Left ventricle myocardium inferior (tissue), 1 donor: ENCODE results near the gene NRXN3. TPM values are rescaled to one million over a fixed set of nuclear protein-coding genes. Genes with fewer than 3 reads are reported as not detected.

ENCODE experiments used
- DNase-seq: peaks from one replicate; pipeline ENCODE4 v3.0.0-alpha.2; 2020
- H3K27ac ChIP-seq: fragments of 200-600 bp; replicated peaks from 2 replicates; pipeline ENCODE4 v1.8.0; 2021
- H3K27me3 ChIP-seq: fragments of 200-600 bp; 2 replicates; pipeline ENCODE4 v1.8.0; 2021; ENCODE audit warnings: low read depth
- H3K36me3 ChIP-seq: fragments of 200-600 bp; 2 replicates; pipeline ENCODE4 v1.8.0; 2021
- H3K4me1 ChIP-seq: fragments of 200-600 bp; 2 replicates; pipeline ENCODE4 v1.8.0; 2021
- H3K4me3 ChIP-seq: fragments of 200-600 bp; 2 replicates; pipeline ENCODE4 v1.8.0; 2021; ENCODE audit warnings: mild to moderate bottlenecking, moderate library complexity
- H3K9me3 ChIP-seq: fragments of 200-600 bp; replicated peaks from 2 replicates; pipeline ENCODE4 v1.8.0; 2021
- intact Hi-C: fragments of 100-400 bp; cut with micrococcal nuclease; formaldehyde crosslinking; loops from one replicate; pipeline ENCODE4 v1.11.0; 2022
- total RNA-seq: library from RNA; stranded (reverse); fragmentation: NEBNext Ultra II Directional; extraction: Animal tissue kit (Norgen Biotek cat#: 25700); gene quantifications from one replicate; pipeline ENCODE4 v1.2.1, GENCODE V29; 2021
- TF ChIP-seq, protein P1 (sequence below): fragments of 200-600 bp; IDR thresholded peaks from 2 replicates; pipeline ENCODE4 v1.8.0; 2021; ENCODE audit warnings: antibody characterized with exemption, mild to moderate bottlenecking, borderline replicate concordance
- donor health status: DM: no; HTN: yes; CAD: no; lungs with severe emphysema.

NRXN3 gene
- total RNA-seq, 1 donor from 2014 or later, result 1.2 TPM

DNA sequence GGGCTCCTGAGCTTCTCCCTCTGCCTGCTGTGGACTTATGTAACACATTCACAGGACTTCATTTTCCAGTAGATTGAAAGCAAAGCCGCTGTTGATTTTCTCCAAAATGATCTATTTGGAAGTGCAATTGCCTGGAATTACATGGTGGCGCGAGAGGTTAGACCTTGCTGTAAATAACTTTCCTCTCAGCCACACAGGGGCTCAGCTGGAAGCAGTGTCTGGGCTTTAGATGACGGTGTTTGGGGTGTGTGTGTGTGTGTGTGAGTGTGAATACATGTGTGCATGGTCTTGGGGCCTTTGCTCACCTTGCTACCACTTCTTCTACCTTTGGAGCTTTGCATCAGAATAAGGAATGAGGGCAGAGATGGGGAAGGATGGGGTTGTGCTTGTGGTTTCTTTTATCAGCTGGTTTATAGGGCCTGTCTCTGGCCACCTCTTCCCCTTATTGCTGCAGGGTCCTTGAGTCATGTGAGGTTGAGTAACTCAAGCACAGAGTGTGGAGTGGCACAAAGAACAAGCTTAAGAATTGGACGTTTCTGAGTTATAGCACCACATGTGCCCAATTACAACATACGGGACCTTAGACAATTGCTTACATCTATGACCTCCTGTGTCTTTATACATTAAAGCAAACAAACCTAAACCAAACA is 280.6 kb downstream of the NRXN3 start:
- intact Hi-C loops, result no loop called here
- no peak for DNase-seq
- Histone ChIP-seq H3K4me3 (no peak overlapping the region), H3K36me3 (no peaks in the 10 kb centered on the region), H3K9me3 (no peaks in the 10 kb centered on the region), H3K27me3 (no peaks in the 10 kb centered on the region), H3K4me1 (no peaks in the 10 kb centered on the region), H3K27ac (no peak overlapping the region)
- TF ChIP-seq, protein P1, sequence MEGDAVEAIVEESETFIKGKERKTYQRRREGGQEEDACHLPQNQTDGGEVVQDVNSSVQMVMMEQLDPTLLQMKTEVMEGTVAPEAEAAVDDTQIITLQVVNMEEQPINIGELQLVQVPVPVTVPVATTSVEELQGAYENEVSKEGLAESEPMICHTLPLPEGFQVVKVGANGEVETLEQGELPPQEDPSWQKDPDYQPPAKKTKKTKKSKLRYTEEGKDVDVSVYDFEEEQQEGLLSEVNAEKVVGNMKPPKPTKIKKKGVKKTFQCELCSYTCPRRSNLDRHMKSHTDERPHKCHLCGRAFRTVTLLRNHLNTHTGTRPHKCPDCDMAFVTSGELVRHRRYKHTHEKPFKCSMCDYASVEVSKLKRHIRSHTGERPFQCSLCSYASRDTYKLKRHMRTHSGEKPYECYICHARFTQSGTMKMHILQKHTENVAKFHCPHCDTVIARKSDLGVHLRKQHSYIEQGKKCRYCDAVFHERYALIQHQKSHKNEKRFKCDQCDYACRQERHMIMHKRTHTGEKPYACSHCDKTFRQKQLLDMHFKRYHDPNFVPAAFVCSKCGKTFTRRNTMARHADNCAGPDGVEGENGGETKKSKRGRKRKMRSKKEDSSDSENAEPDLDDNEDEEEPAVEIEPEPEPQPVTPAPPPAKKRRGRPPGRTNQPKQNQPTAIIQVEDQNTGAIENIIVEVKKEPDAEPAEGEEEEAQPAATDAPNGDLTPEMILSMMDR, result no peak

DNA sequence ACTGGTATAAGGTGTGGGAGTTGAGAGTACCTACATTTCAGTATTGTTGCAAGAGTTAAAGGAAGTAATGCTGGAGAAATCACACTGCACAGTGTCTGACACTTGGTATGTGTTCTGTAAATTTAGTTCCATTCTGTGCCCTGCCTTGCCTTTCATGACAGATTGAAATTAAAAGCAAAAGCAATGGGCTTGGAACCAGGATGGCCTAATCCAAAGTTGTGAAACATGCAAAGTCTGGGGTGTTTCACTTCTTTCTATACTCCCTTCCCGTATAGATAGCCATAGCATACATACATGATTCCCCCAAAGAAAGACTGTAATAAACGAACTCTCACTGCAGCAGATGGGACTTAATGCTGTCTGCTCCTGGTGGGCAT is 281.1 kb downstream of the NRXN3 start:
- Histone ChIP-seq H3K27ac (no peak overlapping the region), H3K27me3 (no peaks in the 10 kb centered on the region), H3K4me3 (no peak overlapping the region), H3K9me3 (no peaks in the 10 kb centered on the region), H3K4me1 (no peaks in the 10 kb centered on the region), H3K36me3 (no peaks in the 10 kb centered on the region)
- DNase-seq, result no peak
- intact Hi-C loops, result no loop called here
- TF ChIP-seq, protein P1, result no peak

GRCh38 chr14:78455896-78456435 is 285.8 kb downstream of the NRXN3 start:
- Histone ChIP-seq H3K27me3 (peaks cover 15% of the 10 kb centered on the region), H3K4me3 (no peak overlapping the region), H3K27ac (no peak overlapping the region), H3K36me3 (no peaks in the 10 kb centered on the region), H3K9me3 (no peaks in the 10 kb centered on the region), H3K4me1 (no peaks in the 10 kb centered on the region)
- TF ChIP-seq, protein P1, result no peak
- intact Hi-C loops, result no loop called here
- no peak for DNase-seq

GRCh38 chr14:78469947-78470346 is 299.8 kb downstream of the NRXN3 start:
- intact Hi-C loops, result no loop called here
- Histone ChIP-seq H3K27ac (no peak overlapping the region), H3K9me3 (peaks cover 20% of the 10 kb centered on the region), H3K36me3 (no peaks in the 10 kb centered on the region), H3K27me3 (no peaks in the 10 kb centered on the region), H3K4me1 (peaks cover 12% of the 10 kb centered on the region), H3K4me3 (no peak overlapping the region)
- TF ChIP-seq, protein P1, result no peak
- no peak for DNase-seq

DNA sequence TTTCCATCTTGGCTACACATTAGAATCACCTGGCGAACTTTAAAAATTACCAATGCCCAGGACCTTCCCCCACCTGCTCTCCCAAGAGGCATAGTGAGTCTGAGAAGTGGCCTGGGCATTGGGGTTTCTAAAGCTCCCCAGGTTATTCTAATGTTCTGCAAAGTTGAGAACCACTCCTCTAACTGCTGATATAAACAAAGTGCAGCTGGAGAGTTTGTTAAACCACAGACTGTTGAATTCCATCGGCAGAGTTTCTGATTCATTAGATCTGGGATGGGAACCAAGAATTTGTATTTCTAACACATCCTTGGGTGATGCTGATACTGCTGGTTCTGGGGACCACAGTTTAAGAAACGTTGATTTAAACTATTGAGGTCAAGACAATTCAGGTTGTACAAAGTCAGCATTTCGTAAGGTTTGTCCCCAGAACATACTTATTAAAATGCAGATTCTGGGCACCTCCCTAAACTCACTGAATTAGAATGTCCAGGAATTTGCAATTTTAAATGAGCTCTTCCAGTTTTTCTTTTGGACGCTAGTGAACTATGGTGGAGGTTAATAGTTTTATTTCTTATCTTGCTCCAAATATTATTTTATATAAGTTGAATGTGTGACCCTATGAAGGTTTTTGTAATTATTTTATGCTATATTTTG is 309.1 kb downstream of the NRXN3 start:
- Histone ChIP-seq H3K27ac (no peak overlapping the region), H3K36me3 (no peaks in the 10 kb centered on the region), H3K27me3 (peaks cover 27% of the 10 kb centered on the region), H3K4me3 (no peak overlapping the region), H3K9me3 (no peaks in the 10 kb centered on the region), H3K4me1 (no peaks in the 10 kb centered on the region)
- DNase-seq, result no peak
- intact Hi-C loops, result no loop called here
- TF ChIP-seq, protein P1, result no peak
